ENCODE results near the gene SERPINB1.
A peak's percentile ranks its signal among the peaks of the same experiment; 100 is the strongest.

SERPINB1 gene

GRCh38 chr6:2885967-2886735 lies 44.5 kb upstream of the SERPINB1 start:
- ChIA-PET CTCF (no interaction called here), POLR2A (no interaction called here)
- Histone ChIP-seq H3K27ac (ENCODE audit: extremely low read depth, low read depth, low read length) (no peak overlapping the region), H3K36me3 (ENCODE audit: control insufficient read depth in 2 of 2, insufficient read depth in 1 of 2, low read length in 2 of 2) (no peaks in the 10 kb centered on the region), H3K4me1 (ENCODE audit: control insufficient read depth, insufficient read depth, low read length) (0 out of 2 replicates have a peak, but pooled peaks cover 4% of the 10 kb centered on the region), H3K9me3 (ENCODE audit: control insufficient read depth, insufficient read depth, low read depth, low read length) (no peaks in the 10 kb centered on the region), H3K4me3 (ENCODE audit: low read depth, low read length) (no peak overlapping the region)
- TF ChIP-seq PBX3 (CRISPR knock-in tag; IDR thresholded peaks at IDR 0.05) (no peak), BCL6B (tag by site-specific recombination; IDR thresholded peaks at IDR 0.05) (no peak), GLIS1 (tag by site-specific recombination; IDR thresholded peaks at IDR 0.05) (no peak), ZNF2 (tag by site-specific recombination; IDR thresholded peaks at IDR 0.05) (no peak), ZNF324 (tag by site-specific recombination; IDR thresholded peaks at IDR 0.05) (no peak), ZNF843 (tag by site-specific recombination; IDR thresholded peaks at IDR 0.05) (no peak), ZNF792 (tag by site-specific recombination; IDR thresholded peaks at IDR 0.05) (no peak), ZNF514 (tag by site-specific recombination; IDR thresholded peaks at IDR 0.05) (no peak), ZNF10 (tag by site-specific recombination; IDR thresholded peaks at IDR 0.05) (0 out of 2 replicates have a peak, but pooled peaks have one; percentile 57), ZNF600 (tag by site-specific recombination; IDR thresholded peaks at IDR 0.05) (0 out of 2 replicates have a peak, but pooled peaks have one; percentile 15), HOXD13 (CRISPR knock-in tag; IDR thresholded peaks at IDR 0.05; ENCODE audit: borderline replicate concordance) (no peak), ZBTB11 (tag by site-specific recombination; conservative IDR thresholded peaks at IDR 0.05; ENCODE audit: low read depth) (no peak)

GRCh38 chr6:2884804-2885203 lies 43.1 kb upstream of the SERPINB1 start:
- H3K4me3 ChIP-seq (ENCODE audit: low read depth, low read length) = no peak overlapping the region
- no peak for TF ChIP-seq ZNF239 (tag by site-specific recombination; IDR thresholded peaks at IDR 0.05)
- TF ChIP-seq ZFP3 (tag by site-specific recombination; IDR thresholded peaks at IDR 0.05; ENCODE audit: low read depth) = no peak
- TF ChIP-seq ZNF501 (tag by site-specific recombination; IDR thresholded peaks at IDR 0.05) = no peak
- no peak for TF ChIP-seq ZNF366 (tag by site-specific recombination; conservative IDR thresholded peaks at IDR 0.05)
- no peak for TF ChIP-seq ZNF610 (tag by site-specific recombination; IDR thresholded peaks at IDR 0.05; ENCODE audit: borderline replicate concordance)
- no peak for TF ChIP-seq OVOL3 (tag by site-specific recombination; IDR thresholded peaks at IDR 0.05)
- TF ChIP-seq ZNF37A (tag by site-specific recombination; IDR thresholded peaks at IDR 0.05) = no peak
- CTCF ChIA-PET = interaction anchor here (0.7 to 2.5 kb wide), 2 partner anchors 47 to 695 kb away, joined by 3 to 6 read pairs; no protein-coding TSS in a partner anchor
- POLR2A ChIA-PET = no interaction called here
- H3K9me3 ChIP-seq (ENCODE audit: control insufficient read depth, insufficient read depth, low read depth, low read length) = no peaks in the 10 kb centered on the region
- H3K36me3 ChIP-seq (ENCODE audit: control insufficient read depth in 2 of 2, insufficient read depth in 1 of 2, low read length in 2 of 2) = no peaks in the 10 kb centered on the region
- H3K4me1 ChIP-seq (ENCODE audit: control insufficient read depth, insufficient read depth, low read length) = 0 out of 2 replicates have a peak, but pooled peaks cover 4% of the 10 kb centered on the region
- H3K27ac ChIP-seq (ENCODE audit: extremely low read depth, low read depth, low read length) = no peak overlapping the region
